HUDEP-2 (cell line): ENCODE data around the gene GFRA1.

Experiments used
- DNase-seq, 76 experiments: peaks; one replicate each; lab custom pipeline; 2025; ENCODE audit not compliant: unreplicated experiment in 76 of 76; lab: John Stamatoyannopoulos, UW

Gene GFRA1

GRCh38 chr10:116245156-116245555 is 27.9 kb downstream of the GFRA1 start:
- DNase-seq: no peak

DNA sequence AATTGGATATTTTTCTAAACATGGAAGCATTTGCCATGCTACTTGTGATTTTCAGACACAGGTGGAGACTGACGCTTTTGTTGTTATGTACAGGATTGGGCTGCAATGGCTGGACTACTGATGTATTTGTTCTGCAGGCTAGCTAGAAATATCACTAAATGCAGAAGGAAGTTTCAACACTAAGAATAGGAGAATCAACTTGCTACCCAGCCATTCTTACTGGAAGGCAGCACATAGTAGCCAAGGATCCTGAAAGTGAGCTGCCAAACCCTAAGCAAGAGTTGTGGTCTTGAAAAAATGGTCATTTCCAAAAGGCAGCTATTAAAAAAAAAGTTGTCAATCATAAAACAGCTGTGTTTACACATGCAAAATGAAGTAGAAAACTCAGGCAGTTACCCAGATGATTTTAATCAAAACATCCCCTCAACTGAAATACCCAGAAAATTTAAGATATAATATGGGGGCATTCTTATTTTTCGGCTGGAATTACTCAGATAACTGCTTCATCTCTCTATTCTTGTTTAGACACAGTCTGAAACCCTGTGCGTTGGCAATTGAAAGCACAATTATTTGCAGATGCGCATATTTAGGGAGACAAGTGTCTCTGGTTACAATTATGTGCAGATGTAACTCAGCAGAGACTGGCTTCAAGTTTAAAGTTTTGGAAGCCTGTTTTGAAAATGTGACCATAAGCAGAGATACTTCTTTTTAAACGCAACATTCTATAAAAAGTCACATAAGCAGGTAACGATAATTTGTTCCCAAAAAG is 31.2 kb downstream of the GFRA1 start:
- no peak for DNase-seq

DNA sequence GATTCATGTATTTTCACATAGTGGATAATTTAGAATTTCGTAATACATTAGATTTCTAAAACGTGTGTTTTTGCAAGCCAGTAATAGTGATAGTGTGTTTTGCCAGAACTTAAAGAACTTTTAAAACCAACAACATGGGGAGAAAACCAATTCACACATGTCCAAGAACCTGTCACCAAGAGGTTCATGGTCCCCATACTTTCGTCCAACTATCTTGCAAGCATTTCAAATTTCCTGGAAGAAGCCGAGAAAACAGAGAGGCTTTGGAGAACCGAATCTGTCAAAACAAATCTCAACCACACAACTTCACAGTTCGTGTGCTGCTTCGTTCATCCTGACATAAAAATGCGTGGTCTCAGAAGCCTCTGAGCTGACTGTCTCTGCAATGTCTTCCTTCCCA is 31.9 kb downstream of the GFRA1 start:
- no peak for DNase-seq

- DNase-seq: no peak
Observed at GRCh38 chr10:116240157-116240950, 32.7 kb downstream of the GFRA1 start.

DNA sequence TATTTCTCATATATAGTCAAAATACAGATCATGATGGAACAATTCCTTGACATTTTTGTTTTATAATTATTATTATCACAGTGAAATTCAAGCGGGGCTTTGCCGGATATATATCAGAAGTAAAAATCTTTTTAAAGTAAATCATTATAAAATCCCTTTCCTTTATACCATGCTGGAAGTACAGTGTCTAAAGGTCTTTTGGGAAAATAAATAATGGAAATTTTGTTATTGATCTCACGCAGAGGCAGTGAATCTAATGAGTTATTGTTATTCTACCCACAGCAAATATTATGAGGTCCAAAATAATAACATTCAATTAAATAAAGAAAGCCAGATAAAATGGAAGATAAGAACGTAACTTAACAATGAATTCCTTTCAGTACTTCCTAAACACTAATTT is 33.8 kb downstream of the GFRA1 start:
- DNase-seq: no peak

DNA sequence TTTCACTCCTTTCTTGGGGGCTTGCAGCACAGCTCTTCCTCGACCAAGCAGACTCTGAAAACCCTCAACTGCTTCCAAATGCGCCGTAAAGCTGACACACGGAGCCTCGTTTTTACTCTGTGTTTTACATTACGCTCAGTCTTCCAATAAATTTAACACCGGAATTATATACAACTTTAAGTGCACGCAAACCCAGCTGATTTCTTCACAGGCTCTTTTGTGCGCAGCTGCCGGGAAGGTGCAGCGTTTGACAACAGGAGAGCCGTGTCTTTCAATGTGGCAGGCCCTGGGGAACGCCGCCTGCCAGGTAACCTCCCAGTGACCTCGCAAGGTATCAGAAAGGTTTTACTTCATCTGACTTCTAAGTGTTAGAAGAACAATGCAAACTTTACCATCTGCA is 35.0 kb downstream of the GFRA1 start:
- DNase-seq: no peak

- no peak for DNase-seq
Observed at GRCh38 chr10:116237260-116237659, 35.7 kb downstream of the GFRA1 start.

DNA sequence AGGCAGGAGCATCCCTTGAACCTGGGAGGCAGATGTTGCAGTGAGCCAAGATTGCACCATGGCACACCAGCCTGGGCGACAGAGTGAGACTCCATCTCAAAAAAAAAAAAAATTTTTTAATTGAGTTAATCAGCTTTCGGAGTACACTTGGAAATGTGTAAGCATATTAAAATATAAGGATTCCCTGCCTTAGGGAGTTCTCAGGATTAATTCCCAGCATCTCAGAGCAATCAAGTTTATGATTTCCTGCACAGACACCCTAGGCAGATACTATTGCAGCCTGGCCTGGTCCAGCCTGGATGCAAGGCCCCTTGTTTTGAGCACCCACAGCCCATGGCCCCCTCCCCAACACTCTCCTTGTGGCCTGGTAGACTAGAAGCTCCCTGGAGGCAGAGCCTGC is 39.8 kb downstream of the GFRA1 start:
- DNase-seq: no peak

DNA sequence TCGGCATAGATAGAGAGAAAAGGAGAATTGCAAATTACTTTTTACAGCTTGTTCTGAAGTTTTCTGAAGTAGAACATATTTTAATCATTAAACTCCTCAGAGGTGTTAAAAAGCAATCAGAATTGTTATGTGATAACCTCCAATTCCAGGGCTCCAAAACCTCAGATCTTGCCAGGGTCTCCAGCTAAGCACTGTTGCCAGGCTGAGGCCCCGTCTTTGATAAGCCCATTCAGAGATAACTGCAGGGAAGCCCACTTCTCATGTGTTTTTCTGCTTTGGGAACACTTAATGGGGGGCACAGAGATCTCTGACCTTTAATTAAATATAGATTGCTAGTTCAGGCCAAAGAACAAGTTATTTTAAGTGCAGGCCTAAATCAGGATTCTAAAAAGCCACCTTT is 40.4 kb downstream of the GFRA1 start:
- no peak for DNase-seq

- no peak for DNase-seq
Observed at GRCh38 chr10:116226766-116227165, 46.2 kb downstream of the GFRA1 start.

DNA sequence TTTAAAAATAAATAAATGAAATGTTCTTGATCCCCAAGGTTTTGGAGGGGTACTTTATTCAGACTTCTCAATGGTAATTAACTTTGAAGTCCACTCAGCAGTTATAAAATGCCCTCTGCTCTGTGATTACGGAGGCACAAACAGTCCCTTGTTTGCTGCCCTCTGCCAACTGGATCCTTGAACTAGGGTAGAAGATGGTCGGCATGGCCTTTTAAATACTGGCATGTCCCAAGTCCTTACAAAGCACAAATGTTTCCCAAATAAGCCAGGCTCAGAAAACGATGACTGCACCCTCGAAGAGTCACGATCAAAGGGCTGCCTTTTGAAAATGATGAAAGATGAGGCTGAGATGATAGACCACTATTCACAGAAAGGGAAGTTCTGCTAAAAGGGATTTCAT is 47.0 kb downstream of the GFRA1 start:
- no peak for DNase-seq

DNA sequence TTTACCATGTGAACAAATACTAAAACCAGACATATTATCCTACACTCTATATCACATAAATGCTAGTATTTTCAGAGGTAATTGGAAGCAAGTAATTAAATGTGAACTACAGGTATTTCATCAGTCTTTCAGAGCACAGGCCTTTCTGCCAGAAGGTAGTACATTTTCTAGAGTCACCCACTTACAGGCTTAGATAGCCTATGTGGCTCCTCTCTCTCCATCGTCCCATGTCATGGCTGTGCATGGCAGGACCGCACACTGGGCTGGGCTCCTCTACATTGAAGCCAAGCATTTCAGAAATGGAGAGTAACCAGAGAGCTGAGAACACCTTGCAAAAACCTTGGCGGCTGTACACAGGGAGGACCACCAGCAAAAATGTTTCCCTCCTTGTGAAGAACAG is 49.7 kb downstream of the GFRA1 start:
- DNase-seq: no peak

- no peak for DNase-seq
Observed at GRCh38 chr10:116221053-116221452, 52.0 kb downstream of the GFRA1 start.

GRCh38 chr10:116216676-116217075 is 56.3 kb downstream of the GFRA1 start:
- DNase-seq: no peak

DNA sequence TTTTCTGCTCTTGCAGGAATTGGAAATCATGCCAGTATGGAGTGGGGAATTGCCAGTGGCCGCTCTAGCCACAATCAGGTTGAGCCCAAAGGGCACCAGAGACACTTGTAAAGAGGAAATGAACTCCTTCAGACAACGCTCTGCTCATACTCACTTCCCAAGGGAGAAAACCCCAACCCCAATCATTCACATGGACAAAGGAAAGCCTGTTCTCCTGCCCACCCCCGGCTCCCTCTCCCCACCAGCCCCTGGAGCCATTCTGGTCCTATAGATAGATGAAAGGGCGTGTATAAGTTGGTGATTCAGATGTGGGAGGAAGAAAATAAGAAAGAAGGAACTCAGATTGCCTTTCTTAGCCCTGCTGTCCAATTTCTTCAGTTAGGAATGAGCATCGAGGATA is 57.4 kb downstream of the GFRA1 start:
- DNase-seq: no peak

GRCh38 chr10:116211682-116212081 is 61.3 kb downstream of the GFRA1 start:
- DNase-seq: no peak

DNA sequence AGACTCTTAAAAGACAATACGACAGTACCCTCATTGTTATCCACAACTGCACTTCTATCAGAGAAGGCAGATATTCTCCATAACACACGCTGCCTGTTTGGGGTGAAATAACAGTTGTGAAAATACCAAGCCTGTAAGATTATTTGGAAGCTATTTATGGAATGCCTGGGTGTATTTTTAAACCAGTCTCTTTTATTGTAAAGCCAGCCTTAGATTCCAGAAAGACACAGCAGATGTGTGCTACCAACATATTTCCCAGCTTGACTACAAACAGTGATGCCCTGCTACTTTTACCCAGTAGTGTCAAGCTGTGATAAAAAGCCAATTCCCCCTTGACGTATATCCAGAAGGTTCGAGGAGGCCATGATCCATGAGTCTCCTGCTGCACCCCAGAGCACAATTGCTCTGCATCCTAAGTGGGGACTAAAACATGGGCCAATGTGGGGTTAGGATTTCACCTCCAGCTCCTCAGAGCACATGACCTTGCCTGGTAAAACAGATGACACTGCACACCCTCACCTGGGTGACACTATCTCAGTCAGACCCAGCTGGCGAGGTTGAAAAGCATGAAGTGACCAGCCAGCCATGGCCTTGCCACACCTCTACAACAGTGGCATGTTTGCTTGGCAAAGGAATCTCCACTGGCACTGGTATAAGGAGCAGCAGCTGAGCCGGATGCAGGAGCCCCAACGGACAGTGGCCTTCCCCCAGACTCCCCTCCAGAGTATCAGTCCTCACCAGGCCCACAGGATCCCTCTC is 62.2 kb downstream of the GFRA1 start:
- no peak for DNase-seq

DNA sequence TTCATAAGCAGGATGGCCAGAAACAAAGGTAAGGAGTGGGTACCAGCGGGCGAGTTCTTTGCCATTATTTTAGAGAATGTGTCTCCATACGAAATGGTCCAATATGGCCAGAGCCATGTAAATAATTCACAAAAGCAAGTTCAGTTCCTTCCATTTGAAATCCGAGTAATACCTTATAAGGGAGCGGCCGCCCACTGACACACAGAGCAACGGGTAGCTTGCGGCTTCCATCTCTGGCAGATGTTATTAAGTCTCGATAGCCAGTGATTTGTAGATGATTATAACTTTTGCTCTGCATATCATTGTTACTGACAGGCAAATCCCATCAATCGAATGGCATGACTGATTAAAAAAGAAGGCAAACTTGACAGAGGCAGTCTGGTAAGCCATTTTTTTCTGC is 63.2 kb downstream of the GFRA1 start:
- DNase-seq: no peak

DNA sequence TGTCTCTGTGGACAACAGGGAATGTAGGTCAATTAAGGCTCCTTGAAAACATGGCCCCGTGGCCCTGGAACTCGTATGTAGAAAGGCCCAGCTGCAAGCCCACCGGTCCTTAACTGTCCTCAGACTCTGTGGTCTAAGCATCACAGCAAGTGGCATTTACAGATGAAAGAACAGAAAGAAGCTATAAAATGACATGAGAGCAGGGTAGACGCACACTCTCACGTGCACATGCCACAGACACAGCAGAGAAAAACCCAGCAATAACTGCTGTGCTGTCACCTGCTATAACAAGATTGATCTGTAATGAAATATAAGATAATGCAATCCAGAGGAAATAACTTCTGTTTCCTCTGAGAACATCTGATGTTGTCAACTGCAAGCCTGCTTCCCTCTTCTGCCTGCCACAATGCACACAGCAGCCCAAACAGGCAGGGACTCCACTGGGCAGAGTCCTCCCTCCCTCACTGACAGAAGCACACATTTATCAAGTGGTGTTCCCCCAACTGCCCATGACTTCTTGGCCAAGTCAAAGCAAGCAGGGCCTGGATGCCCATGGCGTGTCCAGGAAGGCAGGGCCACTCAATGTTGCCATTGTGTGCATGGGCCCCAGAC is 63.9 kb downstream of the GFRA1 start:
- DNase-seq: no peak

GRCh38 chr10:116207690-116208089 is 65.3 kb downstream of the GFRA1 start:
- DNase-seq: no peak

DNA sequence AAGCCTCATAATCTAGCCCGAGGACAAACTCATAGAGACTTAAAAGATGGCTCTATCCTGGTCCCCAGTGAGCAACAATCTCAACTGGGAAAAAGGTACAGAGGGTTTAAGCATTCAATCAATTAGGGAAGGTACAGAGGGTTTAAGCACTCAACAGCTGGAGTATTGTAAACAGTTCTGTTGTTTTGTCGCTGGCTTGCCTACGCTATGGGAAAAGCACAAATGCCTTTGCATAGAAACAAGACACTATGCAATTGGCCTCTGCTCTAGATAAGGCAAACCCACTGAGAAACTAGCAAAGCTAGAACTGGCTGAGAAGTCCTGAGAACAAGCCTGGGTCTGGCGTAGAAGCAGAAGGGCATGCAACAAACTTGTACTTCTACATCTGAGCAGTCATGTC is 69.3 kb downstream of the GFRA1 start:
- no peak for DNase-seq
